Liver (tissue), 3 donors: Measurements from ENCODE around the gene HHIPL1.
A peak's percentile ranks its signal among the peaks of the same experiment; 100 is the strongest.

Source experiments
- ATF3 ChIP-seq: IDR thresholded peaks from 2 replicates; pipeline ENCODE4 v1.6.1; 2016; ENCODE audit warnings: antibody characterized with exemption
- CTCF ChIP-seq: fragments of 150-350 bp; IDR thresholded peaks from 2 replicates; pipeline ENCODE4 v1.5.1; 2017; ENCODE audit warnings: improper control_type of control experiment, low read depth, low read length; ENCODE audit not compliant: missing input control
- GABPA ChIP-seq, 2 donors: IDR thresholded peaks in 1 of 2; conservative IDR thresholded peaks in 1 of 2; 2 replicates each; pipeline ENCODE4 v1.6.1; 2016; ENCODE audit warnings: antibody characterized with exemption in 2 of 2, mild to moderate bottlenecking in 1 of 2, moderate library complexity in 1 of 2
- HNF4G ChIP-seq: IDR thresholded peaks from 2 replicates; pipeline ENCODE4 v1.6.1; 2016; ENCODE audit warnings: antibody characterized with exemption
- MAX ChIP-seq: IDR thresholded peaks from 2 replicates; pipeline ENCODE4 v1.6.1; 2016; ENCODE audit warnings: antibody characterized with exemption
- RAD21 ChIP-seq, 2 donors: IDR thresholded peaks; 2 replicates each; pipeline ENCODE4 v1.6.1; 2016; ENCODE audit warnings: antibody characterized with exemption in 2 of 2, mild to moderate bottlenecking in 2 of 2
- REST ChIP-seq: IDR thresholded peaks from 2 replicates; pipeline ENCODE4 v1.6.1; 2016; ENCODE audit warnings: antibody characterized with exemption, mild to moderate bottlenecking
- RXRA ChIP-seq, 2 donors: IDR thresholded peaks; 2 replicates each; pipeline ENCODE4 v1.6.1; 2017 to 2018; ENCODE audit warnings: antibody characterized with exemption in 2 of 2, mild to moderate bottlenecking in 1 of 2
- YY1 ChIP-seq: IDR thresholded peaks from 2 replicates; pipeline ENCODE4 v1.6.1; 2016; ENCODE audit warnings: antibody characterized with exemption, mild to moderate bottlenecking
- donor health status: healthy.
- donor health status: healthy.

GRCh38 chr14:99664058-99664936, 19.4 kb downstream of the HHIPL1 start:
- peak in 1 of 2 donors; percentile 22 for TF ChIP-seq RXRA (IDR thresholded peaks at IDR 0.05)
- no peak for TF ChIP-seq CTCF
- TF ChIP-seq ATF3, result no peak
- TF ChIP-seq YY1, result no peak
- TF ChIP-seq REST, result no peak
- TF ChIP-seq MAX, result no peak
- no peak for TF ChIP-seq RAD21 (IDR thresholded peaks at IDR 0.05)
- no peak for TF ChIP-seq HNF4G
- no peak for TF ChIP-seq GABPA (IDR thresholded peaks at IDR 0.05 in 1 of 2, conservative IDR thresholded peaks at IDR 0.05 in 1 of 2)
